ENCODE measurements around the gene C10orf90. TPM values are rescaled to one million over a fixed set of nuclear protein-coding genes. Genes with fewer than 3 reads are reported as not detected.
"Not testable (repeated sequence)": the region's sequence is repeated elsewhere in the genome, so short reads cannot be mapped to it uniquely, and the experiment has no call there.

Gene C10orf90
- total and polyA plus RNA-seq, 4 donors = 0.05 to 0.25 TPM; not detected in 2

GRCh38 chr10:126380352-126381076 lies 290.0 kb downstream of the C10orf90 start:
- H3K36me3 ChIP-seq (ENCODE audit: control insufficient read depth in 4 of 4, insufficient read depth in 3 of 4, low read depth in 1 of 4, low read length in 3 of 4) = no peaks in the 10 kb centered on the region
- H3K27ac ChIP-seq (ENCODE audit: low read depth in 1 of 2, low read length in 2 of 2) = no peak overlapping the region
- no peak overlapping the region for H3K4me3 ChIP-seq (ENCODE audit: low read depth in 1 of 3, low read length in 3 of 3)
- H3K9me3 ChIP-seq (ENCODE audit: control insufficient read depth in 4 of 4, low read length in 3 of 4) = peaks cover 0 to 3% (median 1%) of the 10 kb centered on the region in 4 donors
- no peaks in the 10 kb centered on the region for H3K4me1 ChIP-seq (ENCODE audit: control insufficient read depth in 4 of 4, insufficient read depth in 4 of 4, low read length in 3 of 4)
- H3K9ac ChIP-seq (ENCODE audit: low read depth in 1 of 2, low read length in 2 of 2) = no peak overlapping the region
- TF ChIP-seq CTCF (IDR thresholded peaks at IDR 0.05; ENCODE audit: low read depth, low read length, missing input control) (no peak), SP1 (IDR thresholded peaks at IDR 0.05) (no peak), ATF3 (IDR thresholded peaks at IDR 0.05) (no peak), EGR1 (IDR thresholded peaks at IDR 0.05; ENCODE audit: low read depth in 2 of 2) (no peak), REST (IDR thresholded peaks at IDR 0.05) (no peak), HNF4A (conservative IDR thresholded peaks at IDR 0.05) (no peak), YY1 (IDR thresholded peaks at IDR 0.05) (no peak), TAF1 (conservative IDR thresholded peaks at IDR 0.05) (no peak), GABPA (IDR thresholded peaks at IDR 0.05 in 1 of 2, conservative IDR thresholded peaks at IDR 0.05 in 1 of 2) (no peak), JUND (IDR thresholded peaks at IDR 0.05) (no peak), ZBTB33 (IDR thresholded peaks at IDR 0.05) (no peak), RAD21 (IDR thresholded peaks at IDR 0.05) (no peak), FOXA1 (IDR thresholded peaks at IDR 0.05) (no peak), HNF4G (IDR thresholded peaks at IDR 0.05) (no peak)
- no peak for DNase-seq (ENCODE audit: low spot score)
- 78% methylated on average over 7 of the region's 7 CpGs for WGBS
- H3K27me3 ChIP-seq (ENCODE audit: control insufficient read depth in 4 of 4, insufficient read depth in 4 of 4, low read length in 3 of 4) = peaks cover 0 to 10% (median 0%) of the 10 kb centered on the region in 4 donors

GRCh38 chr10:126379166-126379565 lies 291.3 kb downstream of the C10orf90 start:
- not testable (repeated sequence) for H3K9ac ChIP-seq (ENCODE audit: low read depth in 1 of 2, low read length in 2 of 2); H3K4me1 ChIP-seq (ENCODE audit: control insufficient read depth in 4 of 4, insufficient read depth in 4 of 4, low read length in 3 of 4); H3K9me3 ChIP-seq (ENCODE audit: control insufficient read depth in 4 of 4, low read length in 3 of 4); H3K27me3 ChIP-seq (ENCODE audit: control insufficient read depth in 4 of 4, insufficient read depth in 4 of 4, low read length in 3 of 4); H3K27ac ChIP-seq (ENCODE audit: low read depth in 1 of 2, low read length in 2 of 2); DNase-seq (ENCODE audit: low spot score); H3K36me3 ChIP-seq (ENCODE audit: control insufficient read depth in 4 of 4, insufficient read depth in 3 of 4, low read depth in 1 of 4, low read length in 3 of 4); H3K4me3 ChIP-seq (ENCODE audit: low read depth in 1 of 3, low read length in 3 of 3)
- WGBS = 84% methylated on average over 3 of the region's 3 CpGs

Measured in liver (tissue), 9 donors.